HG03521 (cell line): Measurements from ENCODE around the gene CCDC102B.
"Not testable (repeated sequence)": the region's sequence is repeated elsewhere in the genome, so short reads cannot be mapped to it uniquely, and the experiment has no call there.

Experiments
- ATAC-seq: cut with Tn5 transposase; IDR thresholded peaks from one replicate; pipeline ENCODE4 v1.9.1; 2021; ENCODE audit warnings: mild to moderate bottlenecking, moderate library complexity; ENCODE audit not compliant: unreplicated experiment

The CCDC102B gene

GRCh38 chr18:68826121-68826520 is 28.2 kb downstream of the CCDC102B start:
- no peak for ATAC-seq

GRCh38 chr18:68830256-68831045 is 32.6 kb downstream of the CCDC102B start:
- no peak for ATAC-seq

- ATAC-seq = no peak
Observed at GRCh38 chr18:68833756-68834155, 35.9 kb downstream of the CCDC102B start.

GRCh38 chr18:68837665-68838451 is 40.0 kb downstream of the CCDC102B start:
- ATAC-seq = no peak

GRCh38 chr18:68839701-68840100 is 41.8 kb downstream of the CCDC102B start:
- ATAC-seq = no peak

GRCh38 chr18:68840554-68841263 is 42.8 kb downstream of the CCDC102B start:
- ATAC-seq = no peak

GRCh38 chr18:68841301-68841700 is 43.4 kb downstream of the CCDC102B start:
- ATAC-seq = no peak

- no peak for ATAC-seq
Observed at GRCh38 chr18:68842951-68843350, 45.1 kb downstream of the CCDC102B start.

- no peak for ATAC-seq
Observed at GRCh38 chr18:68843473-68844089, 45.7 kb downstream of the CCDC102B start.

- ATAC-seq = no peak
Observed at GRCh38 chr18:68847219-68847837, 49.4 kb downstream of the CCDC102B start.

- ATAC-seq = no peak
Observed at GRCh38 chr18:68848242-68848641, 50.4 kb downstream of the CCDC102B start.

- no peak for ATAC-seq
Observed at GRCh38 chr18:68854786-68855391, 57.0 kb downstream of the CCDC102B start.

GRCh38 chr18:68855491-68855890 is 57.6 kb downstream of the CCDC102B start:
- ATAC-seq = no peak

GRCh38 chr18:68861365-68861764 is 63.5 kb downstream of the CCDC102B start:
- ATAC-seq = no peak

- ATAC-seq = no peak
Observed at GRCh38 chr18:68865021-68865420, 67.1 kb downstream of the CCDC102B start.

GRCh38 chr18:68865503-68865902 is 67.6 kb downstream of the CCDC102B start:
- ATAC-seq = no peak

- no peak for ATAC-seq
Observed at GRCh38 chr18:68873003-68873402, 75.1 kb downstream of the CCDC102B start.

- ATAC-seq = no peak
Observed at GRCh38 chr18:68874361-68874760, 76.5 kb downstream of the CCDC102B start.

GRCh38 chr18:68879947-68880346 is 82.1 kb downstream of the CCDC102B start:
- not testable (repeated sequence) for ATAC-seq

- ATAC-seq = no peak
Observed at GRCh38 chr18:68887410-68887809, 89.5 kb downstream of the CCDC102B start.
